HepG2 (cell line): ENCODE data around the gene SETD1A. TPM values are rescaled to one million over a fixed set of nuclear protein-coding genes. Genes with fewer than 3 reads are reported as not detected.
A peak's percentile ranks its signal among the peaks of the same experiment; 100 is the strongest.

Source experiments
- ARNT ChIP-seq: fragments of 450-650 bp; IDR thresholded peaks from 2 replicates; pipeline ENCODE4 v1.6.1; 2017
- DBP ChIP-seq: sonication (generic); formaldehyde crosslinking; IDR thresholded peaks from 2 replicates; pipeline ENCODE4 v1.4.0; 2020; ENCODE audit warnings: missing genetic modification reagents; ENCODE audit errors: not compliant biosample characterization
- DPF2 ChIP-seq: sonication (generic); formaldehyde crosslinking; IDR thresholded peaks from 2 replicates; pipeline ENCODE4 v1.4.0; 2020; ENCODE audit warnings: mild to moderate bottlenecking, low read depth, missing genetic modification reagents, borderline replicate concordance
- ELK4 ChIP-seq: sonication (generic); formaldehyde crosslinking; IDR thresholded peaks from 2 replicates; pipeline ENCODE4 v1.9.0; 2021; ENCODE audit warnings: missing genetic modification reagents, borderline replicate concordance
- GLI4 ChIP-seq: sonication (generic); formaldehyde crosslinking; IDR thresholded peaks from 2 replicates; pipeline ENCODE4 v1.5.1; 2020; ENCODE audit warnings: missing genetic modification reagents, mild to moderate bottlenecking, moderate library complexity, borderline replicate concordance
- GPBP1L1 ChIP-seq: sonication (generic); formaldehyde crosslinking; IDR thresholded peaks from 2 replicates; pipeline ENCODE4 v1.5.0; 2020; ENCODE audit warnings: mild to moderate bottlenecking, missing genetic modification reagents
- KAT7 ChIP-seq: IDR thresholded peaks from 2 replicates; pipeline ENCODE4 v1.6.1; 2018; ENCODE audit warnings: borderline replicate concordance, missing compliant biosample characterization
- KLF6 ChIP-seq: IDR thresholded peaks from 2 replicates; pipeline ENCODE4 v1.8.0; 2016; ENCODE audit warnings: missing biosample characterization, missing genetic modification reagents
- KLF9 ChIP-seq: IDR thresholded peaks from 2 replicates; pipeline ENCODE4 v1.6.1; 2016; ENCODE audit warnings: low read depth
- NR3C1 ChIP-seq: sonication (generic); formaldehyde crosslinking; IDR thresholded peaks from 2 replicates; pipeline ENCODE4 v1.4.0; 2020; ENCODE audit warnings: missing genetic modification reagents
- SMARCE1 ChIP-seq: fragments of 450-650 bp; IDR thresholded peaks from 2 replicates; pipeline ENCODE4 v1.6.1; 2017; ENCODE audit warnings: borderline replicate concordance
- SNAPC4 ChIP-seq: sonication (generic); formaldehyde crosslinking; IDR thresholded peaks from 2 replicates; pipeline ENCODE4 v1.4.0; 2020; ENCODE audit warnings: mild to moderate bottlenecking, missing genetic modification reagents
- TOPORS ChIP-seq: sonication (generic); formaldehyde crosslinking; IDR thresholded peaks from 2 replicates; pipeline ENCODE4 v1.8.0; 2023; ENCODE audit warnings: mild to moderate bottlenecking, missing genetic modification reagents
- WIZ ChIP-seq: sonication (generic); formaldehyde crosslinking; IDR thresholded peaks from 2 replicates; pipeline ENCODE4 v1.5.1; 2020; ENCODE audit warnings: mild to moderate bottlenecking, missing genetic modification reagents
- ZBTB25 ChIP-seq: IDR thresholded peaks from 2 replicates; pipeline ENCODE4 v1.6.1; 2018; ENCODE audit warnings: missing genetic modification reagents
- ZNF180 ChIP-seq: sonication (generic); formaldehyde crosslinking; IDR thresholded peaks from 2 replicates; pipeline ENCODE4 v1.4.0; 2020; ENCODE audit warnings: low read depth, missing genetic modification reagents, borderline replicate concordance
- ZNF501 ChIP-seq: sonication (generic); formaldehyde crosslinking; IDR thresholded peaks from 2 replicates; pipeline ENCODE4 v1.5.1; 2020; ENCODE audit warnings: mild to moderate bottlenecking, moderate library complexity, missing genetic modification reagents
- ZNF672 ChIP-seq: sonication (generic); formaldehyde crosslinking; IDR thresholded peaks from 2 replicates; pipeline ENCODE4 v1.8.1; 2022; ENCODE audit warnings: missing genetic modification reagents
- ZNF674 ChIP-seq: sonication (generic); formaldehyde crosslinking; IDR thresholded peaks from 2 replicates; pipeline ENCODE4 v1.5.0; 2020; ENCODE audit warnings: low read depth, mild to moderate bottlenecking, missing genetic modification reagents
- ZNF720 ChIP-seq: sonication (generic); formaldehyde crosslinking; IDR thresholded peaks from 2 replicates; pipeline ENCODE4 v1.4.0; 2020; ENCODE audit warnings: missing genetic modification reagents
- ZNF777 ChIP-seq: sonication (generic); formaldehyde crosslinking; IDR thresholded peaks from 2 replicates; pipeline ENCODE4 v1.4.0; 2020; ENCODE audit warnings: missing genetic modification reagents
- polyA plus RNA-seq, 8 experiments: library from polyadenylated mRNA; depleted of rRNA in 3 of 8; stranded (reverse) in 7 of 8; unstranded in 1 of 8; fragments of >200 nt; fragmentation: Illumina TruSeq in 4 of 8; extraction: Trizol in 4 of 8; gene quantifications; 2 replicates each; pipeline versions ENCODE4 v1.2.1 to v1.2.3, GENCODE V29; 2011 to 2016; ENCODE audit warnings: low read depth in 4 of 8, missing spikeins in 1 of 8, mixed read lengths in 1 of 8; ENCODE audit not compliant: insufficient read depth in 1 of 8
- total RNA-seq, 5 experiments: library from RNA; depleted of rRNA; stranded (reverse); fragments of >200 nt; fragmentation: Illumina TruSeq; extraction: Trizol; gene quantifications; 2 replicates each; pipeline ENCODE4 v1.2.3, GENCODE V29; 2016; ENCODE audit warnings: low read depth in 1 of 5

SETD1A gene
- total and polyA plus RNA-seq, 2 of the 13 experiments (the other 11 are each of a cell fraction or from before 2014, with no cell fraction given), result 3.8 to 5.6 TPM

GRCh38 chr16:30984669-30985400, 27.3 kb downstream of the SETD1A start, which contains the start of gene HSD3B7 (continued):
- TF ChIP-seq SNAPC4 (CRISPR knock-in tag), result peak; percentile 62
- peak; percentile 59; the same call in 1 of the 2 replicates for TF ChIP-seq KAT7
- no peak for TF ChIP-seq SMARCE1
- TF ChIP-seq ZNF720, result no peak
- TF ChIP-seq ELK4 (CRISPR knock-in tag), result no peak
- peak; percentile 21; the same call in 1 of the 2 replicates for TF ChIP-seq ZBTB25 (CRISPR knock-in tag)
- TF ChIP-seq KLF6 (CRISPR knock-in tag), result no peak; the same call in 1 of the 2 replicates
- TF ChIP-seq DBP (CRISPR knock-in tag), result peak; percentile 39
- no peak for TF ChIP-seq DPF2 (CRISPR knock-in tag)
- 0 out of 2 replicates have a peak, but pooled peaks have one; percentile 24 for TF ChIP-seq WIZ (CRISPR knock-in tag)
- TF ChIP-seq ZNF674 (CRISPR knock-in tag), result 0 out of 2 replicates have a peak, but pooled peaks have one; percentile 42
- no peak for TF ChIP-seq TOPORS (CRISPR knock-in tag)
- TF ChIP-seq ARNT, result no peak
- no peak for TF ChIP-seq GPBP1L1 (CRISPR knock-in tag)
- no peak for TF ChIP-seq GLI4
- TF ChIP-seq ZNF501 (CRISPR knock-in tag), result no peak
- no peak for TF ChIP-seq ZNF672 (CRISPR knock-in tag)
- peak; percentile 79; the same call in 1 of the 2 replicates for TF ChIP-seq KLF9 (CRISPR knock-in tag)
- TF ChIP-seq NR3C1 (CRISPR knock-in tag), result no peak
- TF ChIP-seq ZNF777, result no peak; the same call in none of the 2 replicates
- no peak for TF ChIP-seq ZNF180 (CRISPR knock-in tag)
